CD4-positive, alpha-beta T cell treated with Interleukin-6 at 100 ng/mL for 8 hours (primary cell): ENCODE measurements around the gene TLK2.
"Not testable (repeated sequence)": the region's sequence is repeated elsewhere in the genome, so short reads cannot be mapped to it uniquely, and the experiment has no call there.

Experiments used
- DNase-seq: peaks from one replicate; pipeline ENCODE4 v3.0.0-alpha.2; 2020; ENCODE audit warnings: mixed read lengths, low spot score

The TLK2 gene

DNA sequence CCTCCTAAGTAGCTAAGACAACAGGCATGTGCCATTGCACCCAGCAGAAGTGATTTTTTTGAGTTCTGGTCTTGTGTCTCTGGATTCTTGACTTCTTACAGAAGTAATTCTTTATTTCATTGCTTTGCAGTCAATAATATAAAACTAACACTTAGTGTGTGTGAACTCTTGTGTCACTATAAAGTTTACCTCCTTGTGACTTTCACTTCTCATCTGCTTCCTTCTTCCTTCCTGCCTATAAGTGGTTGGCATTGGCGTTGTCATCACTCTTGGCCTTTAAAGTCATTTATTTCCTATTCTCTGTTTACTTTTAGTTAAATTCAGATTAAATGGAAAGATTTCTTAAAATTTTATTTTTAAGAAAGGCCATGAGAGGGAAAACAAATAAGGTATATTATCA lies 12.4 kb downstream of the TLK2 start:
- not testable (repeated sequence) for DNase-seq

DNA sequence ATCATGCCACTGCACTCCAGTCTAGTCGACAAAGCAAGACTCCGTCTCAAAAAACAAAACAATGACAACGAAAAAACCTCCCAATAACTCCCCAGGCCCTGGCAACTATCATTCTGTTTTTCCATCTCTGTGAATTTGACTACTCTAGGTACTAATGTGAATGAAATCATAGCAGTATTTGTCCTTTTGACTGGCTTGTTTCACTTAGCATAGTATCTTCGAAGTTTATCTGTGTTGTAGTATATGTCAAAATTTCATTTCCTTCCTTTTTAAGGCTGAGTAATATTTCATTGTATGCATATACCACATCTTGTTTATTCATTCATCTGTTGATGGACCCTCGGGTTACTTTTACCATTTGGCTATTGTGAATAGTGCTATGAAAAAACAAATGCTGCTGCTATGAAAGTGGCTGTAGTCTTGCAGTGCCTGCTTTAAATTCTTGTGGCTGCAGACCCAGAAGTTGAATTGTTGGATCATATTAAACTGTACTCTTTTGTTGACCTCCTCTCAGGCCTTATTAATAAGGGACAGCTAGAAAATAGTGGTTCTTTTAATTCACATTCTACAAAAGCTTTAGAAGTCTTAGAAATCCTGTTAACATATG lies 14.5 kb downstream of the TLK2 start:
- DNase-seq, result not testable (repeated sequence)

DNA sequence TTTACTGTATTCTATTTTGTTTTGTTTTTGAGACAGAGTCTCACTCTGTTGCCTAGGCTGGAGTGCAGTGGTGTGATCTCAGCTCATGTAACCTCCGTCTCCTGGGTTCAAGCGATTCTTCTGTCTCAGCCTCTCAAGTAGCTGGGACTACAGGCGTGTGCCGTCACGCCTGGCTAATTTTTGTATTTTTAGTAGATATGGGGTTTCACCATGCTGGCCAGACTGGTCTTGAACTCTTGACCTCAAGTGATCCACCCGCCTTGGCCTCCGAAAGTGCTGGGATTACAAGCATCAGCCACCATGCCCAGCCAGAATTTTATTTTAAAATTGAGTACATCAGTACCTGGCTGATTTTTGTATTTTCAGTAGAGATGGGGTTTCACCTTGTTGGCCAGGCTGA lies 15.4 kb downstream of the TLK2 start:
- DNase-seq, result not testable (repeated sequence)

DNA sequence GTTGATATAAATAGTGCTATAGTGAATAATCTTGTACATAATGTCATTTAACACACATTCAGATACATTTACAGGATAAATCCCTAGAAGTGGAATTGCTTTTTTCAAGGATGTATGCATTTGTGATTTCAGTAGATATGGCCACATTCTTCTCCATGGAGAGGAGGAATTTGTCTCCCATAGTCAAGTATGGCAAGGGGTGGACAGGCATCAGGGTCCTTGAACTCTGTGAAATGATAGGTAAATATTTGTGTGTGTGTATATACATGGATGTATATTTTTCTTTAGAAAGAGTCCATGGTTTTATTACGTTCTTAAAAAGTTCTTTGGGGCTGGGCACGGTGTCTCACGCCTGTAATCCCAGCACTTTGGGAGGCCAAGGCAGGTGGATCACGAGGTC lies 17.7 kb downstream of the TLK2 start:
- DNase-seq, result not testable (repeated sequence)

DNA sequence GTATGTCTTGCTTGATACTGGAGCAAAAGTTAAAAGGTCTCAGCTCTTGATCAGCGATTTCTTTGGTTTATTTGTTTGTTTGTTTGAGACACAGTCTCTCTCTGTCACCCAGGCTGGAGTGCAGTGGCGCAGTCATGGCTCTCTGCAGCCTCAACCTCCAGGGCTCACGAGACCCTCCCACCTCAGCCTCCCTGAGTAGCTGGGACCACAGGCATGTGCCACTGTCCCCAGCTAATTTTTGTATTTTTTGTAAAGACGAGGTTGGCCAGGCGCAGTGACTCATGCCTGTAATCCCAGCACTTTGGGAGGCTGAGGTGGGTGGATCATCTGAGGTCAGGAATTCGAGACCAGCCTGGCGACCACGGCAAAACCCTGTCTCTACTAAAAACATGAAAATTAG lies 20.2 kb downstream of the TLK2 start:
- not testable (repeated sequence) for DNase-seq

DNA sequence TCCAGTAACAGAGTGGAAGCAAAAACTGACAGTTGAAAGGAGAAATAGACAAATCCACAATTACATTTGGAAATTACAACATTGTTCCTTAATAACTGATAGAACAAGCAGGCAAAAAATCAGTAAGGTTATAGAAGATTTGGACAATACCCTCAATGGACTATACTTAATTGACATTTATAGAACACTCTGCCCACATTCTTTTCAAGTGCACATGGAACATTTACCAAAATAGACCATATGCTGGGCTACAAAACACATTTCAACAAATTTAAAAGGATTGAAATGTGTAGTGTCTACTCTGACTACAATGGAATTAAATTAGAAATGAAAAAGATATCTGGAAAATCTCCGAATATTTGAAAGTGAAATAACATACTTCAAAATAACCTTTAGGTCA lies 21.8 kb downstream of the TLK2 start:
- DNase-seq, result not testable (repeated sequence)

DNA sequence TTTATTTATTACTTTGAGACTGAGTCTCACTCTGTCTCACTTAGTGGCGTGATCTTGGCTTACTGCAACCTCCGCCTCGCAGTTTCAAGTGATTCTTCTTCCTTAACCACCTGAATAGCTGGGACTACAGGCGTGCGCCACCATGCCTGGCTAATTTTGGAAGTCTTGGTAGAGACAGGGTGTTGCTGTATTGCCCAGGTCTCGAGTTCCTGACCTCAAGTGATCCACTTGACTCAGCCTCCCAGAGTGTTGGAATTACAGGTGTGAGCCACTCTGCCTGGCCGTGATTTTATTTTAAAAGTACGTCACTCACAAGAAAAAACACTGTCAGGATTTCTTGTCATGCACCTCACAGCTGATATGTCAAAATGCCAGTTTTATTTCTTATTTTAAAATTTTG lies 26.2 kb downstream of the TLK2 start:
- DNase-seq, result not testable (repeated sequence)

DNA sequence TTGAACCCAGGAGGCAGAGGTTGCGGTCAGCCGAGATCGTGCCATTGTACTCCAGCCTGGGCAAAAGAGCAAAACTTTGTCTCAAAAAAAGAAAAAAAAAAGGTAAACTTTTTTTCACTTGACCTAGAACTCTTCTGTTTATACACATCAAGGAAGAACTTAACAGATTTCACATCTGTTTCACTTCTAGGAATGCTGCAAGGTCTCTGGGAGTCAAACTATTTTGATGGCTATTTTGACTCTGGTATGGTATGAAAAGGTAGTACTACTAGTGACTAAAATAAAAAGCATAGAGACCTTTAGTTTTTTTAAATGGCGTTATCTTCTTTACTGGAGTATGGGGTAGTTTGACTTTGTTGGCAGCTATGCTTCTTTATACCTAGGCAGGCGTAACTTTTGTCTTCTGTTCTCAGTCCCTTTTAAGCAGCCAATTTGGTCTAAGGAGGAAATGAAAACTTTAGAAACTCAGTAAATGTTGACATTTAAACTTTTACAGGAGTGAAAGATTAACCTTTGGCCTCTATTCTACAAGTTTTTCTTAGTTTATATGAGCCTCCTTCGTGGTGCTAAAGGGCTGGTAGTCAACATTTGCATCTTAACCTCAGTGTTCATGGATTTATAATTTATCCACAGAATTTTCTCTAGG lies 28.7 kb downstream of the TLK2 start:
- DNase-seq, result not testable (repeated sequence)

DNA sequence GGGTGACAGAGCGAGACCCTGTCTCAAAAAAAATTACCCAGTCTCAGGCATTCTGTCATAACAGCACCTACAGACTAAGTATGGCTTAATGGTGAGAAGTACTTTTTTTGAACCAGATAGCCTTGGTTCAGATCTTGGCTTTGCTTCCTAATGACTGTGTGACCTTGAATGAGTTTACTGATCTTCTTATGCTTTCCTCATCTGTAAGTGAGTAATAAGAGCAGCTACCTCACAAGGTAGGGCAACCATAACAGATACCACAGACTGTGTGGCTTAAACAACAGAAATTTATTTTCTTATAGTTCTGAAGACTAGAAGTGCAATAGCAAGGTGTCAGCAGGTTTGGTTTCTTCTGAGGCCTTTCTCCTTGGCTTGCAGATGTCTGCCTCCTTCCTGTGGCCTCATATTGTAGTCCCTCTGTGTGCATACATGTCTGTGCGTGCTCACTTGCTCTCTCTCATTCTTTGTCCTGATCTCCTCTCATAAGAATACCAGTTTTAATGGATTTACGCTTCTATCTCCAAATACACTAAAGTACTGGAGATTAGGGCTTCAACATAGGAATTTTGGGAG lies 31.7 kb downstream of the TLK2 start:
- not testable (repeated sequence) for DNase-seq

DNA sequence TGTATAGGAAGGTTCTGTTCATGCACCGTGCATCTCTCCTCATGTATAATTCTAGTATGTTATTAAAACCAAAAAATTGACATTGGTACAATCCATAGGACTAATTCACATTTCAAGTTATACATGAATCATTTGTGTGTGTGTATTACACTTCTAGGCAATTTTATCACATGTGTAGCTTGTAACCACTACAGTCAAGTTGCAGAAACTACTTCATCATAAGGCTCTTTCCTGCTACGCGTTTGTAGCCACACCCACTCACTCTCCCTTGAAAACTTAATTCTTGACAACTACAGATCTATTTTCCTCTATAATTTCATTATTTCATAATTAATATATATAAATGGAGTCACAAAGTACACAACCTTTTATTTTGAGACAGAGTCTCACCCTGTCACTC lies 32.4 kb downstream of the TLK2 start:
- peak; percentile 1 for DNase-seq

DNA sequence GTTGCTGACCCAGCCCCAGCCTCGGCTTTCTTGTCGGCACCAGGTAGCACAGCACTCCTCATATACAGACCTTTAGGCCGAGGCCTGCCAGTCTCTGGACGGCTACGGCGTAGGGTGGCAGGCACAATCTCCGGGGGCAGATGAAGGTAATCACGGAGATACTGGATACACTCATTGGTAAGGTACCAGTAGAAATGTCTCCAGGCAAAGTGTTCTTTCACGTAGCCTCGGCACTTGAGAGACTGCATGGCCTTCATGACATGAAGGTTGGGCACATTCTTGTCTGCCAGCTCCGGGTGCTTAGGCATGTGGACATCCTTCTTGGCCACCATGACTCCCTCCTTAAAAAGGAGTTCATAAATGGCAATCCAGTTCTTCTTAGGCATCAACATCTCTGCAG lies 37.8 kb downstream of the TLK2 start:
- not testable (repeated sequence) for DNase-seq

DNA sequence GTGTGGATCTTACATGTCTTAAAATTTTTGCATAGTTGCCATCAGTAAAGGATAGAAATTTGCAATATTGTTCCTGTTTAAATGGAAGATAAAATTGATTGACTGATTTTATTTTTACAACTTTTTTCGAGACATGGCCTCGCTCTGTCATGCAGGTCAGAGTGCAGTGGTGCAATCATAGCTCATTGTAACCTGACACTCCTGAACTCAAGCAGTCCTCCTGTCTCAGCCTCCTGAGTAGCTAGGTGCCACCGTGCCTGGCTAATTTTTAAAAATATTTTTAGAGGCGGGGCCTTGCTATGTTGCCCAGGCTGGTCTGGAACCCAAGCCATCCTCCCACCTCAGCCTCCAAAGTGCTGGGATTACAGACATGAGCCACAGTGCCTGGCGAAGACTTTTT lies 42.7 kb downstream of the TLK2 start:
- not testable (repeated sequence) for DNase-seq

DNA sequence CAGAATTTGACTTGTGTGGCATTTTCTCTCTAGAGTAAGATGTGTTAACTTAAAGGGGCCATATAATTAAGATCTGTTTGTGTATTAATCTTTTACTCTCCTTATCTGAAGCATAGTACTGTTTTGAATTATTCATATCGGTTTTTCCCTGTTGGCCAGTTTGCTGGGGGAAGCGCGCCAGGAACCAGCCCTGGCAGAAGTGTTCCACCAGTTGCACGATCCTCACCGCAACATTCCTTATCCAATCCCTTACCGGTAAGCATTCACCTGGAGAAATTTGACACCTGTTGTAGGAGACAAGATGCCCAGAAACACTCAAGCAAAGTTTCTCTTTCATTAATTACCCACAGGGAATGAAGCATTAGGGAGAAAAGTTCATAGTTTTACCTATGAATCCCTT lies 45.5 kb downstream of the TLK2 start:
- DNase-seq, result not testable (repeated sequence)

DNA sequence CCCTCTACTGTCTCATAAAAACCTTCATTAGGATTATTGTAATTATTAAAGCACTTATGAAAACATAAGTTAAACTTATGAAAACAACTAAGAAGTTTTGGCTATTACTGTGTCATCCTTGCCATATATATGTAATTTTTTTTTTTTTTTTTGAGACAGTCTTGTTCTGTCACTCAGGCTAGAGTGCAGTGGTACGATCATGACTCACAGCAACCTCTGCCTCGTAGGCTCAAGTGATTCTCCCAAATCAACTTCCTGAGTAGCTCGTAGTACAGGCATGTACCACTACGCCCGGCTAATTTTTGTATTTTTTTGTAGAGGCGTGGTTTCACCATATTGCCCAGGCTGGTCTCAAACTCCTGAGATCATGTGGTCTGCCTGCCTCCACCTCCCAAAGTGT lies 46.7 kb downstream of the TLK2 start:
- not testable (repeated sequence) for DNase-seq

DNA sequence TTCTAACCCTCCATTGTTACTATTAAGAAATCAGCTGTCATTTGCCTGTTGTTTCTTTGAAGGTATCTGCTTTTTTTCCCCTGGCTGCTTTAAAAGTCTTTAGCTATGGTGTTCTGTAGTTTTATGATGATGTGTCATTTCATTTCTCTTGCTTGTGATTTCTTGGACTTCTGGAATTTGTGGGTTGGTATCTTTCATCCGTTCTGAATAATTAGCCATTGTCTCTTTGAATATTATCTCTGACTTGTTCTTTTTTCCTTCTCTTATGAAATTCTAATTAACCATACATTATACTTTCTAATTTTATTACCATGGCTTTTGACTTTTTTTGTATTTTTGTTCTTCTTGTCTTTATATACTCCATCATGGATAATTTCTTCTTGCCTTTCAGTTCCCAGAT lies 52.3 kb downstream of the TLK2 start:
- DNase-seq, result not testable (repeated sequence)

DNA sequence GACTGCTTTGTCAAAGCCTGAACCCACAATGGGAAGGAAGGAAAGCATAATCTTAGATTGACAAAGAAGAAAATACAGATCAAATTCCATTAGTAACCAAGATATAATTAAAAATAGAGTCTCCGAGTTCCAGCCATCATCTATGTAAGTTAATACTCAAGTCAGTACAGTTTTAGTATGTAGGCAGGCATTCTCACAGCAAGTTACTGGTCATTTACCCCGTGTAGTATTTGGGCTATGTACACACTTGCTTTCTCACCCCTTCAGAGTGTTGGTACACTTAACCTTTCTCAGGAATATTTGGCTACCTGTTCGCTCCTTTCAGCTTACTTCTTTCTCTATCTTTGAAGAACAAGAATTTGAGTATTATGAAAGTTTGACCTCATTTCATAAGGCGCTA lies 57.9 kb downstream of the TLK2 start:
- not testable (repeated sequence) for DNase-seq

DNA sequence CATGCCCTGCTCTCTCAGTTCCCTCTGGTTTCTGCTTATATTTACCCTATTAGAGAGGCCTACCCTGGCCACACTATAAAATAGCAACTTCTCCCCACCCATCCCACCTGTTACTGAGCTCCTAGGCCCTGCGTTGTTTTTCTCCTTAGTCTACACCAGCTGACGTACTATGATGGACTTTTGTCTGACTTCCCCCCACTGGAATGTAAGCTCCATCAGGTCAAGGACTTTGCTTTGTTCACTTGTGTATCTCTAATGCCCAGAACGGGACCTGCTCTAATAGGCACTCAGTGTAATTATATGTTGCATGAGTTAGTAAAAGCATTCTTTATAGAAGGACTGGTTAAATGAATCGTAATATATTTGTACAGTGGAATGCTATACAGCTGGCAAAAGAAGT lies 62.4 kb downstream of the TLK2 start:
- not testable (repeated sequence) for DNase-seq

DNA sequence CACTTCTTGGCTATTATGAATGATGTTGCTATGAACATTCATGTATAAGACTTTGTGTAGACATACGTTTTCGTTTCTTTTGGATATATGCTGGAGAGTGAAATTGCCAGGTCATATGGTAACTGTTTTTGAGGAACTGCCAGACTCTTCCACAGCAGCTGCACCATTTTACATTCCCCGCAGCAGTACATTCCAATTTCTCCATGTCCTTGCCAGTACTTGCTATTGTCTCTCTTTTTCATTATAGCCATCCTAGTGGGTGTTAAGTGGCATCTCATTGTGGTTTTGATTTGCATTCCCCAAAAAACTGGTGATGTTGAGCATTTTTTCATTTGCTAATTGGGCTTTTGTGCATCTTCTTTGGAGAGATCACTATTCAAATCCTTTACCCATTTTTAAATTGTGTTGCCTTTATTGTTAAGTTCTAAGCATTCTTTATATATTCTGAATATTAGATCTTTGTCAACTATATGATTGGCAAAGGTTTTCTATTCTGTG lies 64.7 kb downstream of the TLK2 start:
- DNase-seq, result not testable (repeated sequence)

DNA sequence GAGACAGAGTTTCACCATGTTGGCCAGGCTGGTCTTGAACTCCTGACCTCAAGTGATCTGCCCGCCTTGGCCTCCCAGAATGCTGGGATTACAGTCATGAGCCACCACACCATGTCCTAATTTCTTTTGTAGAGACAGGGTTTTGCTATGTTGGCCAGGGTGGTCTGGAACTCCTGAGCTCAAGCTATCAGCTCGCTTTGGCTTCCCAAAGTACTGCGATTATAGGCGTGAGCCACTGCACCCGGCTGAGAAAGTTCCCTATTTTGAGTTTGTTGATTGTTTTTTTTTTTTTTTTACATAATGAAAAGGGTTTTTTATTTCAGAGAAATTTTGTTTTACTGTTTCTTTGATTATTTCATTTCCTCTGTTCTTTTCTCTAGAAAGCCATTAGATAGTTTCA lies 67.4 kb downstream of the TLK2 start:
- DNase-seq, result not testable (repeated sequence)

DNA sequence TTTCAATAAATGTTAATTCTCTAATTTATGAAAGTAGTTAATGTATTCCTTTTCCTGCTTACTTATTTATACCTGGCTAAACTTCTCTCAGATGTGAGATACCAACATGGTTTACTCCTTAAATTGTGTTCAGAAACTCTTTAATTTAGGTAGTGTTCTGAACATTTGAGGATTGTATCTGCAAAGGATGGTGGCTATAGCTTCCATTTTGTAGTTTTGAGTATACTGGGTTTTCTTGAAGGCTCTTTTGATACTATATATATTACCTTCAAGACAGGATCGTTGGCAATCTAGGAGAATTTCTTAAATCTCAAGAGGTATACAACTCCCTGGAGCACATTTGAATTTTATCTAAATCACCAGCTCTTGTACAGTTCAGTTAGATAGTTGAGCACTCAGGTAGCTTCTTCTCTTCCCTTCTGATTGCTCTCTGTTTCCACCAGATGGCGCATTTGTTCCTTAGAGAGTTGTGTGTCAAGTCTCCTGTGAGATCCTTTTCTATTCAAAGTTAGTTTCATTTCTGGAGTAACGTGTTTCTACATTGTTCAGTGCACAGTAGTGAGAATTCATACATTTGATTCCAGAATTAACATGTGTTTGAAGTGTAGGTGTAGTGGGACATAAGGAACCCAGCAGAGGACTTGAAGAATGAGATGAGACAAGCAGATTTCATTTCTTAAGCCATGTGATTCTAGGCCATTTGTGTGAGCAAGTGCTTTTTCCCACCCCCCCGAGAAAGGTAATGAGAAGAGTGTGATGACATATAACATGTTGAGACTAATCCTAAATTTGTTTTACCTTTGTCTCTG lies 74.4 kb downstream of the TLK2 start:
- DNase-seq, result peak; percentile 41

DNA sequence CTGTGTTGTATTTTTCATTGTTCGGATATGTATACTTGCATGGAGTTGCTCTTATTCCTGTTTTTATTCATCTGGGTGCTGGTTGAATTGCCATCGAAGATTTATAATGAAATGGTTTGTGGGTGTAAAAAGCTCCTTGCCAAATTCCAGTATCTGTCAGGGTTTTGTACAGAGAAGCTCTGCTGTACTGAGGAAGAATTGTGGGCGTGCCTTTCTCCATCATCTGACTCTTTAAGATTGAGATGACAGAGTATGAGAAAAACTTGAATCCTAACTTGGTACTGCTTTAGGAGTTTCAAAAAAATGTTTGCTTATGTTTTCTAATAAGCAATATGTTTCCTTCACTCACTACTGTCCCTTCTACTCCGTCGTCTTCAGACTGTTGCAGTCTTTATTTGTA lies 78.9 kb downstream of the TLK2 start:
- not testable (repeated sequence) for DNase-seq

DNA sequence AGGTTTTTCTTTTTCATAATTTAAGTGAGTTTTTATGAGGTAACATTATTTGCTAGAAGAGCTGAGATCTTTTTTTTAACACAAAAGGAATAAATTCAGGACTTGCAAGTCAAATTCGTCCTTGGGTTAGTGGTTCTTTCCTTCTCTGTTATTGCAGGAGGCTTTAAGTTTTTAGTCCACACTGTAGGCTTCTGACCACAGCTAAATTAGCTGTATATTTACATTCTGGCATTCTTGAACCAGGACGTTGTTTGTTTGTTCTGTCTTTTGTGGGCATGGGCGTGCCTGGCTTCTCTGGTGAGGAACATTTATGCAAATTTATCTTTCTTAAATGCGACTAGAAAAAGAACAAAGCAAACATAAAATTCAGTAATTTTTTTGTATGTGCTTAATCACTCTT lies 80.3 kb downstream of the TLK2 start:
- DNase-seq, result not testable (repeated sequence)
